Daoy (cell line): ENCODE results near the gene NOCT. TPM values are rescaled to one million over a fixed set of nuclear protein-coding genes. Genes with fewer than 3 reads are reported as not detected.
"Not testable (repeated sequence)": the region's sequence is repeated elsewhere in the genome, so short reads cannot be mapped to it uniquely, and the experiment has no call there.

ENCODE experiments used
- DNase-seq: peaks from one replicate; pipeline ENCODE4 v3.0.0-alpha.2; 2015; ENCODE audit warnings: low read depth
- total RNA-seq: library from RNA; depleted of rRNA; stranded (reverse); fragments of >200 nt; shearing (Covaris generic); gene quantifications from 2 replicates; pipeline ENCODE4 v1.2.3, GENCODE V29; 2014; rRNA removed

NOCT gene
- 12.4 and 16.6 TPM in 2 replicates for total RNA-seq

- peak; percentile 88 for DNase-seq
Observed at GRCh38 chr4:139015269-139015947, at the start of gene NOCT. Gene NOCT, plus strand, starts transcription at chr4:139015781. Its CDS starts 201 bp downstream, at chr4:139015982.

DNA sequence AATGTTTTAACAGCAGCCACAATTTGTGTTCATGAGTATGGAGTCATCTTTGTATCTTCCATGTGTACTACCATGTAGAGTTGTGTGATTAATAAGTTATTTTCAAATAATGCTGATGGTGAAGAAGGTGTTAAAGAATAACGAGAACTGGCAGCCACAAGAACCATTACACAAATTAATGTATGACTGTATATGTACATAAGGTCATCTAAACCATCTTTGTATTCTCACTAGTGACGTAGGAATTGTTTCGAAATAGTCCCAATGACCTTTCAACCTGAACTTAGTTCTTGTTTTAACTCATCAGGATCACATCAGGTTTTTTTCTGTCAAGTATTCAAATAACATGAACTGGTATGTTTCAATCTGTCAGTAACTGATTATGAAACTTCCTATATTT lies 48.3 kb upstream of the NOCT start:
- DNase-seq, result no peak

GRCh38 chr4:138972956-138973801 lies 42.4 kb upstream of the NOCT start:
- DNase-seq, result no peak

DNA sequence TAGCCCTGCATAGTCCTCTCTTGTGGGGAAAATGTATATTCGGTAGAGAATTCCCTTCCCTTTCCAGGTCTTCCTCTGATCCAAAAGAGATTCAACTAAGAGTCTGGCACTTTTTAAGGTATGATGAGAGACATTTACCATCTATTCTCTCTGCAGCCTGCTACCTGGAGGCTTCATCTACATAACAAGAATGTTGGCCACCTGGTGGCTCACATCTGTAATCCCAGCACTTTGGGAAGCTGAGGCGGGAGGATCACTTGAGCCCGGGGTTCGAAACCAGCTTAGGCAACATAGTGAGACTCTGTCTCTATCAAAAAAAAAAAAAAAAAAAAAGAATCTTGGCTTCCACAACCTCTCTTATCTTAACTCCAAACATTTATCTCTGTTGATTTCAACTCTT lies 40.4 kb upstream of the NOCT start:
- DNase-seq, result no peak

- no peak for DNase-seq
Observed at GRCh38 chr4:138976526-138976925, 39.1 kb upstream of the NOCT start.

DNA sequence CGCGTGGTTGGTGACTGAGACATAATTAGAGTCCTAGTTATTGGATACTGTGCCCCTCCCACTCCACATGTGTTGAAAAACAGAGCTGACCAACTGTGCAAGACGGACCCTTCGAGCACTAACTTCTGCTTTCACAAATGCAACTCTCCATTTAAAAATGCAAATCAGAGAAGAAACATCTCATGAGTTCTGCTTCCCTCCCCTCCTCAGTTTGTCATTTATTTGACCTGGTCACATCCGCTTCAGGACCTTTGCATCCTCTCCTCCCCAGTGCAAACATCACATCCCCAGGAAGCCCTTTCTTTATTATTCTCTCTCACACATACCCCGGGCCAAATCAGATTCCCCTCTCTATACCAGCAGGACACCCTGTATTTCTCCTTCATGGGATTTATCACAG lies 38.1 kb upstream of the NOCT start:
- no peak for DNase-seq

DNA sequence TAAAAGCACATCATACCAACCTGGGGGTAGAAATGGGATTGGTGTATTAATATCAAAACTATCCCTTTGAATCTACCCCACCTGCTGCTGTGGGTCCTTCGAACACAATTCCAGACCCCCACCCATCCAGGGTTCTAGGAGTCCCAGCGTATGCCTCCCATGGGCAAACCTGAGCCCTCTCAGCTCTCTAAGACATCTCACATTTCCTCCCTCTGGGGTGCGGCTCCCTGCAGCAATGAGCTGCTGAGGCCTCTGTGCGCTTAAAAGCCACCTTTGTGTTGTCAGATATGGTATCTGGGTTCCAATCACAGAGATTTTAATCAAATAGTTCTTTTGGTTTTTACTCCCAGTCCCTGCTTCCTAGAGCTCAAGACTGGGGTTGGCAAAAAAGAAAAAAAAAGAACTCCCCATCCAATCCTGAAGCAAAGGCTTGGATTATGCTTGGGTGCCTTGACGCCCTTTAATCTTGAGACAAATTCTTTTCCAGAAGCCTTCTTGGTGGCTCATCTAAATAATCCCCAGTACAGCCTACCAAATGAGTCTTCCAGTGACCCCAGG lies 37.5 kb upstream of the NOCT start:
- no peak for DNase-seq

GRCh38 chr4:138978600-138978999 lies 37.0 kb upstream of the NOCT start:
- DNase-seq, result no peak

DNA sequence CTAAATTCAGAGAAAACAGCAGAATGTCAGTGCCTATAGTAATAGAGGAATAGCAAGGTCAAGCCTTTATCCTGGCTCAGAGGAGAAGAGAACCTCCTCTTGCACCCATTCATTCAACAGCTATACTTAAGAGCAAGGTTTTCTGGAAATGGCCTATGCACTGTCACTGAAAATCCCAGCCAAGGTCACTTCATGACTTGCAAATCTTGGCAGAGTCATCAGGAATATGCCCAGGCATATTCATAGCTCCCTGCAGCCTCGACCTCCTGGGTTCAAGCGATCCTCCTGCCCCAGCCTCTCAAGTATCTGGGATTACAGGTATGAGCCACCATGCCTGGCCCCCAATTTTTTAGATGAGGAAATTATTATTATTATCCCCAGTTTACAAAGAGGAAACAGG lies 35.8 kb upstream of the NOCT start:
- no peak for DNase-seq

- peak; percentile 7 for DNase-seq
Observed at GRCh38 chr4:138981930-138982390, 33.6 kb upstream of the NOCT start.

GRCh38 chr4:138982754-138983153 lies 32.8 kb upstream of the NOCT start:
- DNase-seq, result no peak

DNA sequence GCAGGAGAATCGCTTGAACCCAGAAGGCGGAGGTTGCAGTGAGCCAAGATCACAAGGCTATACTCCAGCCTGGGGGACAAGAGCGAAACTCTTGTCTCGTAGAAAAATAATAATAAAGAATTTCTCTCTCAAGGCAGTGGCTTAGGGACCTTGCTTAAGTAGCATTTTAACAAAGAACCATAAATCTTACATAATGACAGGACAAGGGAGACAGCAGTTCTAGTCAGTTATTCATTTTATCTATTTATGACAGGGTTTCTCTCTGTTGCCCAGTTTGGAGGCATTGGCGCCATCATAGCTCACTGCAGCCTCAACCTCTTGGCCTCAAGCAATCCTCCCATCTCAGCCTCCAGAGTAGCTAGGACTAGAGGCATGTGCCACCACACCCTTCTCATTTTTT lies 31.9 kb upstream of the NOCT start:
- no peak for DNase-seq

GRCh38 chr4:138984647-138985046 lies 30.9 kb upstream of the NOCT start:
- DNase-seq, result no peak

DNA sequence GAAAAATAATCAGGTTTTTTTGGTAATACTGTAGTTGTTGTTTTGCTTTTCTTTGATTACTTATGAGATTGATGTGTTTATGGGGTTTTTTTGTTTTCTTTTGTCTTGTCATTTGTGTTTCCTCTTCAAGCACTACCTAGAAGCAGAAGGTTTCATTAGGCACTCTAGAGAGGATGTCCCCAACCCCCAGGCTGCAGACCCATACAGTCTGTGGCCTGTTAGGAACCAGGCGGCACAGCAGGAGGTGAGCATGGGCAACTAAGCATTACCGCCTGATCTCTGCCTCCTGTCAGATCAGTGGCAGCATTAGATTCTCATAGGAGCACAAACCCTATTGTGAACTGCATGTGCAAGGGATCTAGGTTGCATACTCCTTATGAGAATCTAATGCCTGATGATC lies 22.9 kb upstream of the NOCT start:
- no peak for DNase-seq

- no peak for DNase-seq
Observed at GRCh38 chr4:138996090-138996489, 19.5 kb upstream of the NOCT start.

- no peak for DNase-seq
Observed at GRCh38 chr4:138999666-139000065, 15.9 kb upstream of the NOCT start.

DNA sequence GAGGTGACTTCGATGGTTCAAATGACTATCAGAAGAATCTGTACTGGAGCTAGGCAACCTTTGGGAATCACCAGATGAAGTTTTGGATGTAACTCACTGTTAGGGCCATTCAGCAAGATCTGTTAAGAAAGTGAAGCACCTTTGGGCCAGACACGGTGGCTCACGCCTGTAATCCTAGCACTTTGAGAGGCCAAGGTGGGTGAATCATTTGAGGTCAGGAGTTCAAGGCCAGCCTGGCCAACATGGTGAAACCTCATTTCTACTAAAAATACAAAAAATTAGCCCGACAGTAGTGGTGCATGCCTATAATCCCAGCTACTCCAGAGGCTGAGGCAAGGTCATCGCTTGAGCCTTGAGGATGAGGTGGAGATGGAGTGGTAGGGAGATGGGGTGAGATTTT lies 15.4 kb upstream of the NOCT start:
- DNase-seq, result not testable (repeated sequence)

- DNase-seq, result not testable (repeated sequence)
Observed at GRCh38 chr4:139001430-139001829, 14.2 kb upstream of the NOCT start.

GRCh38 chr4:139003668-139004067 lies 11.9 kb upstream of the NOCT start:
- not testable (repeated sequence) for DNase-seq

- peak; percentile 15 for DNase-seq
Observed at GRCh38 chr4:139005774-139006173, 9.8 kb upstream of the NOCT start.

DNA sequence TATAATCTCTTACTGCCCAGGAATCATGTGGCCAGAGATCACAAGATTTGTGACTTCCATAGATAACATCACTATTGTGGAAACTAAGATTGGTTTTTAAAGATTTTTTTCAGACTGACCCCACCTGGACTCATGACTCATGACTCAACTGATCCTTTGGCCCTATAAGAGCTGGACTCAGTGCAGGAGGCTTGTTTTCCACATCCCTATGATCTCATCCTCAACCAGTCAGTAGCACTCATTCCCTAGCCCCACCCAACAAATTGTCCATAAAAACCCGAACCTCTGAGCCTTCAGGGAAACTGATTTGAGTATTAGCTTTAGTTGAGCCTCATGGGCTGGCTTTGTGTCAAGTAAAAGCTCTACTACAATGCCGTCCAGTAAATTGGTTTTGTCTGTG lies 7.9 kb upstream of the NOCT start:
- DNase-seq, result no peak

- DNase-seq, result not testable (repeated sequence)
Observed at GRCh38 chr4:139008278-139008677, 7.3 kb upstream of the NOCT start.

- no peak for DNase-seq
Observed at GRCh38 chr4:139009702-139010101, 5.9 kb upstream of the NOCT start.
